Measurements from ENCODE around the gene PPEF2.

GRCh38 chr4:75908555-75908954 is 6.3 kb upstream of the PPEF2 start:
- TF ChIP-seq TAF1 (IDR thresholded peaks at IDR 0.05; ENCODE audit: borderline replicate concordance, low read depth, low read length), result no peak
- no peak for TF ChIP-seq POLR2A (IDR thresholded peaks at IDR 0.05; ENCODE audit: low read depth, low read length)
